Ammon's horn (tissue), 1 donor: ENCODE data around the gene RBMS1.
"Not testable (repeated sequence)": the region's sequence is repeated elsewhere in the genome, so short reads cannot be mapped to it uniquely, and the experiment has no call there.

Experiments used
- DNase-seq: peaks from one replicate; pipeline ENCODE4 v3.0.0-alpha.2; 2016; ENCODE audit warnings: low spot score

RBMS1 gene

GRCh38 chr2:160501370-160501769, 7.8 kb upstream of the RBMS1 start:
- DNase-seq = no peak

GRCh38 chr2:160499865-160500264, 6.3 kb upstream of the RBMS1 start:
- no peak for DNase-seq

DNA sequence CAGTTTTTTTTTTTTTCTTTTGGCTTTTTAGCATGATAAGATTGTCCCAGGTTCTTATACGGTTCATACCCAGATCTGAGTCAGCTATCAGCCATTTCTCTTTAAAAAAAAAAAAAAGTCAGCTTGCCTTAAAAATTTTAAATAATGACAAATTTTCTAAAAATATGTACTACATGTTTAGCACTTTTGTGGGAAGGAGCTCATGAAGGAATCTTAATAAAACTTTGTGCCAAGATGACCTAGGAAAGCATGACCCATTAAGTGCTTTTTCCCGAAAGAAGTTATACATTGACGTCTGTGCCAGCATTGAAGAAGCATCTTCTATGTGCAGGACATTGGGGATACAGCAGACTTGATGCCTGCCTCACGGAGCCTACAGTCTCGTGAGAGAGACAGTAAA, 4.5 kb upstream of the RBMS1 start:
- DNase-seq = no peak

DNA sequence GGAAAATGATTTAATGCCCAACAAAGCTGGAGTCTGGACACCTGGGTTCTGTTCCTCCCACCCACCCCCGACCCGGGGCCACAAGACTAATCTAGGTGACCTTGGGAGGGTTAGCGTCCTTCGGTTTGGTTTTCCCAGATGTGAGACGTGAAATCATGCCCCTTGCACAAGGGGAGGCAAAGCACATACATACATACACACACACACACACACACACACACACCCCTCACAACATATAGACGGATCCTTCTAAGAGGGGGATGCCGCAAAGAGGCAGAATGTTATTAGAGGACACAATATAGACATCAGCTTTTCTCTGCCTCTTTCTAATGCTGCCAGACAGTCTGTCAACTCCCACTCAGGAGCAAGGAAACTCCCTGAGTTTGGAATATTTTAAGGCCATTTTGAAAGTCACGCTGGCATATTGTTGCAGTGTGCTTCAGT, 616 bp upstream of the RBMS1 start:
- DNase-seq = no peak

DNA sequence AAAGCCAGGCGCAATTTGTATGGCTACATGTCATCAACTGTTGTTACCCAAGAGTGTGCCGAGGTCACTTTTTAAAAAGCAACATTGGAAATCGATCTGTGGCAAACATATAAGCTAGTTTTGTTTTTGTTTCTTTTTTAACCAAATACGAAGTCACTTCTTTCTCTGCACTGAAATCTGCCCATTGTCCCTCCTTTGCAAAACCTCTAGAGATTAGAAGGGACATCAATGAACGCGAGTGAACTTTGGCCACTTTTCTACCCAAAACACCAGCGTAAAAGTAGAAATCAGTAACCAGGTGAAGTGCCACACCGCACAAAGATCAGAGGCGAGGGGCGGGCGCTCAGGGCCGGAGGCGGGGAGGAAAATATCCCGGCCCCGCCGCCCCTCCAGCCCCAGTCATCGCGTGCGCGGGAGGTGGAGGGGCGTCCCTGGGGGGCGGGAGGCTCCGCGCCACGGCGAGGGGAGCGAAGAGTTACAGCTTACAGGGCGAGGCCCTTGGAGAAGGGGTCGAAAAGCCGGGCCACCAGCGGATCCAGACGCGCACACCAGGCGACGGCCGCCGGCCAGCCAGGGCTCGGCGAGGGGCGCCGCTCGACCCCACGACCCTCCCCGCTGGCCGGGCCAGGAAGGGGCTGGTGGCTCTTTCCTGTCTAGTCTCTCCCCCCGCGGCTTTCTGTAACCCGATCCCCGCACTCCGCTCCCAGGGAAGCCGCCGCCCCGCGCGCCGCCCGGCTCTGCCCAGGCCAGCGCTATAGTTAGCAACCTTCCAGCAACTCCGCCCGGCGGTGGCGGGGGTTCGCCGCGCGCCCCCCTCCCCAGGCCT, 993 bp downstream of the RBMS1 start:
- no peak for DNase-seq

- DNase-seq = no peak
Measured at GRCh38 chr2:160491911-160492371, 1.7 kb downstream of the RBMS1 start.

DNA sequence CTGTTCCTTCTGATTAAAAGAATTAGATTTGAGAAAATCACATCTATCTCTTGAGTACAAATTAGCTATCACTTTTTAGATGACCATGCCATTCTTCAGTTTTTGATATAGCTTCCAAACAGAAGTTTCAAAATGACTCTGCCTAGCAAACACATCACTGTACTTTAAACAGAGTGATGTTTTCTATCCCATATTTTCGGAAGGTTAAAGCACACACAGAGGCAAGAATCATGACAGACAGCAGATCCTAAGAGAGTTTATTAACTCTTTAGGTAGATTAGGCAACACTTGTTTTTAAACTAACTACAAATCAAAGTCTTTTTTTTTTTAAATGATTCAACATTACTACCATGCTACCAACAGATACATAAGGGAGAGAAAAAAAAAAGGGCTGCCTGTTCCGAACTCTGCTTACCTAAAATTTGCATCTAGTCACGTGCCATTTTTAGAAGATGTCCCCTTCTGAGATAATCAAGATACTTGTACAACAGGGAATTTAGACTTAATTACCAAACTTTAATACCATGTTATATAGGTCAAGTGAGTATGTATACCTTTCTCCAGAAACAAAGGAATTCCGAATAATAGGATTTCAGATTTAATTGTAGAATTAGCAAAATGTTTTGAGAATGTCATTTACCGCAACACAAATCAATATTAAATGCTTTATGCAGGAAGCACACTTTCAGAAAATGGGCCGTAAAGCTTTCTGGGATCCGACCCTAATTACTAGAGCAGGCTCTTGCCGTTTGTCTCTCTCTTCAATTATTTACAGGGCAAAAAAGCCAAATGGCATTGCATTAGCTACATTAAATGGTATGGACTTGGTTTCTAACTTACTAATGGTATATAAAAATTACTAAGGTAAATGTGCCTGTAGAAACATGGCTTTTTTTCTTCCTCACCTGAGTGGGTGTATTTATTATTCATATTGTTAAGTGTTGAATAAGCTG, 2.6 kb downstream of the RBMS1 start:
- no peak for DNase-seq

- no peak for DNase-seq
Measured at GRCh38 chr2:160489111-160489510, 4.5 kb downstream of the RBMS1 start.

GRCh38 chr2:160488289-160488688, 5.3 kb downstream of the RBMS1 start:
- not testable (repeated sequence) for DNase-seq

- DNase-seq = no peak
Measured at GRCh38 chr2:160486341-160486740, 7.3 kb downstream of the RBMS1 start.

DNA sequence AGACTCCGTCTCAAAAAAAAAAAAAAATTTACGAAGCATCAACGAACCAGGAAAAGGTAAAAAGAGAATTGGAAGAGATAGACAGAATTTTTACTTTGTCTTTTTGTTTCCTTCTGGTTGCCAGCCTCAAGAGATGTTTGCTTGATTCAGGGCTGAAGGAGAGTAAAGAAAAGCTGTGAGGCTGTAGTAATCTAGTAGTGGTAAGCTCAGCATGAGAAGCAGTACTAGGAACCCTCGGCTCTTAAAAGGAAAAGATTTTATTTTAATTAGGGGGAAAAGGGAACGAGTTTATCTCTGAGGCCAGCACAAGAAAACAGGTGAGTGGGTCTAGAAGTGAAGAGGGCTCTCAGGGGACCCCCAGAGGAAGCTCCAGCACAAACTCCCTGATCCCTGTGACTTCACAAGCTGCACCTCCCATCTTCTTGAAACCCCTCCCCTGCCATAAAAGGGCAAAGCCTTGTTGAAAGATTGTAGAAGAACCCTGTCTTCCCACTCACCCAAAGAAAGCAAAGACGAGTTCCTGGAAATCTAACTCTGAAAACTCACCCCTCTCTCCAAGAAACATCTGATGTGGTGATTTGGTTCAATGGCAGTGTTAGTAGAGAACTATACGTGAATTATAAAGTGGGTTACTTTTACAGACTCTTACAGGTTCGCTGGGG, 8.6 kb downstream of the RBMS1 start:
- no peak for DNase-seq

GRCh38 chr2:160482673-160483072, 10.9 kb downstream of the RBMS1 start:
- no peak for DNase-seq

DNA sequence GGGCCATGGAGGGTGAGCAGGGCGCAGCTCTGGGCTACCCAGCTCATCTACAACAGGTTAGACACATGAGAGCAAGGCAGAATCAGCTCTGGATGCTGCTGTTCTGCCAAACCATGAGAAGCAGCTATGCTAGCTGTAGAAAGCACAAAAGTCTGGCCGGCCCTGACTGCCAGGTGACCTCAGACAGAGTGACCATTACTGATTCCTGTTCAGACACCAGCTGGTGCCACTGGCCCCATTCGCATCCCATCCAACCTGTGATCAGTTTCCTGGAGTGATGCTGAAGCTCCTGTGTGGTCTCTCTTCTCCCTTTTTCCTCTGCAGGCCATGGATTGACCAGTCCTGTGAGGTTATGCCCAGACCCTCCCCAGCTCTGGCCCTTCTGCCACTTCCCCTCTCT, 14.3 kb downstream of the RBMS1 start:
- no peak for DNase-seq

DNA sequence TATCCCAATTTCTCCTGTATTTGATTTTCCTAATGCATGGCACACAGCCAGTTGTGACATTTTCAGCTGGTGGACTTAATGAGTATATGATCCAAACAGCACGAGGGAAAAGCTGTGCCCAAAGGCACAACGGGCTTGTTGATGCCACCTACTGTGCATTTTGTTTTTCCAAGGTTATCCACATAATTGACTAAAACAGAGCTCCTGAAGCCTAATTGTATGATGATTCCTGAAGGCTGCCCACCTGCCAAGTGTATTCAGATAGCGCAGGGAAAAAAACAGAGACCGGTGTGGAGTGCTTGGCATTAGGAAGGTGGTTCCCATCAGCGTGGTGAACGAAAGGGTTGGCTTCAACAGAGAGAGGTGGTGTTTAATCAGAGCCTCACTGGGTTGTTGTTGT, 14.9 kb downstream of the RBMS1 start:
- no peak for DNase-seq

GRCh38 chr2:160477032-160477431, 16.6 kb downstream of the RBMS1 start:
- no peak for DNase-seq

GRCh38 chr2:160474891-160475787, 18.5 kb downstream of the RBMS1 start:
- no peak for DNase-seq

DNA sequence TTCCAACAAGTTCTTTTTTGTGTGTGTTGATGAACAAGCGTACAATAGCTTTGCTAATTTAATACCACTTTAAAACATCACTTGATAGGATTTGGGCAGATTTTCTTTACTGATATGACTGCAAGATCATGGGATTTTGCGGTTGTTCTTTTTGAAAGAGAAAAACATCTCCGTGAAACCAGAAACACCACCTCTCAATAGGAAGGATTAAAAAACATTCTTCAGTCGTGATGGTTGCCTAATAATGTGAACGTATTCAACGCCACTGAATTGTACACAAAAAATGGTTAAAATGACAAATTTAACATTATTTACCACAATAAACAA, 19.3 kb downstream of the RBMS1 start:
- no peak for DNase-seq

- DNase-seq = no peak
Measured at GRCh38 chr2:160473468-160474318, 19.9 kb downstream of the RBMS1 start.

DNA sequence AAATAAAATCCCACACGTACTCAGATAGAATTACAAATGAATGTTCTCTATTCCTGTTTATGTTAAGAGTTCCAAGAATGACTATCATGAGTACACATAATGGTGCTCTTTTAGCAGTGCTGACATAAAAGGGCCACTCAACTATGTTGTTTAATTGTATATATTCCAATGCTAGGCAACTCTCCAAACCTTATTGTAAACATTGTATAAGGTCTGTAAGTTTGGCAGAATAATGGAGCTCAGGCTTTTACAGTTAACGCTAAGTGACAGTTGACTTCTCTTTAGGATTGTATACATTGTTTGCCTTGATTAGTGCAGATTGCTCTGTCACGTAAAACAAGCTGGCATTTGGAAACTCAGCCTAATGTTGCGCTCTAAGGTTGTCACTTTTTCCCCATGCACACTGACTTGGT, 20.8 kb downstream of the RBMS1 start:
- DNase-seq = no peak

DNA sequence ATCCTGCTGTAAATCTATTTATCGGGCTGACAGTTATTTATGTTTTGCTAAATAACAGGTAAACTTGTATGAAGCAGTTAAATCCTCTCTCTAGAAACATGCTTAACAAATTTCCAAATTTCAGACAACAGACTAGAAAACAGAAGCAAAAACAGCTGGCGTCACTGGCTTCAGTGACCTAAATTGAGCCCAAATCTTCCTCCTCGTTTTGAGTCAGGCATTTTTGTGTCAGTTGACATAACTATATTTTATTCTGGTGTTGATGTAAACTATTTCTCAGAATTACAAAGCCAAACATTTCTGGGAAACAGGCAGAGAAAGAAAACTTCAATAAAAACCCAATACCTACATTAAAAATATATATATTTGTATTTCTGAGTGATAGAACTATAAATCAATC, 21.7 kb downstream of the RBMS1 start:
- DNase-seq = no peak
